Upper lobe of left lung (tissue), 4 donors: ENCODE data around the gene SIPA1L2.

ENCODE experiments used
- EP300 ChIP-seq, 4 donors: sonication (generic); formaldehyde crosslinking; IDR thresholded peaks; one replicate each; pipeline ENCODE4 v1.5.1; 2017; ENCODE audit warnings: antibody characterized with exemption in 4 of 4, control low read depth in 2 of 4
- POLR2AphosphoS5 ChIP-seq, 2 donors: sonication (generic); formaldehyde crosslinking; IDR thresholded peaks; one replicate each; pipeline ENCODE4 v1.5.1; 2017; ENCODE audit warnings: antibody characterized with exemption in 2 of 2
- TF ChIP-seq, protein P1 (sequence below), 6 experiments: fragments of 450-650 bp in 4 of 6; fragments of 200-600 bp in 2 of 6; sonication (generic) in 2 of 6; IDR thresholded peaks; one replicate each; pipeline ENCODE4 v1.5.1; 2016 to 2019; ENCODE audit warnings: antibody characterized with exemption in 6 of 6

DNA sequence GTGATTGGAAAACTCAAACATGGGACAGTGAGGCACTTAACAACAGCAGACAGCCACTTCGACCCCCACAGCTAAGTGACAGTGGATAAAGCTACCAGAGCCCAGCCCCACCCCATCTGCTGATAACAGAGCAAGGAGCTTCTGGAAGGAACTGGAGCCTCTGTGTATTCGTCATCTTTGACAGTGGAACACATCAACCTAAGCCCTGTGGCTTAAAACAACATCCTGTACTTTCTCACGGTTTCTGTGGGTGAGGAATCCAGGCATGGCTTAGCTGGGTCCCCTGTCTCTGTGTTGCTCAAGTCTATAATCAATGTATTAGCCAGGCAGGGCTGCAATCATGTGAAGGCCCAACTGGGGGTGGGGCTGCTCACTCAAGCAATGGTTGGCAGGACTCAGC, 18.4 kb upstream of the SIPA1L2 start:
- TF ChIP-seq, protein P1, sequence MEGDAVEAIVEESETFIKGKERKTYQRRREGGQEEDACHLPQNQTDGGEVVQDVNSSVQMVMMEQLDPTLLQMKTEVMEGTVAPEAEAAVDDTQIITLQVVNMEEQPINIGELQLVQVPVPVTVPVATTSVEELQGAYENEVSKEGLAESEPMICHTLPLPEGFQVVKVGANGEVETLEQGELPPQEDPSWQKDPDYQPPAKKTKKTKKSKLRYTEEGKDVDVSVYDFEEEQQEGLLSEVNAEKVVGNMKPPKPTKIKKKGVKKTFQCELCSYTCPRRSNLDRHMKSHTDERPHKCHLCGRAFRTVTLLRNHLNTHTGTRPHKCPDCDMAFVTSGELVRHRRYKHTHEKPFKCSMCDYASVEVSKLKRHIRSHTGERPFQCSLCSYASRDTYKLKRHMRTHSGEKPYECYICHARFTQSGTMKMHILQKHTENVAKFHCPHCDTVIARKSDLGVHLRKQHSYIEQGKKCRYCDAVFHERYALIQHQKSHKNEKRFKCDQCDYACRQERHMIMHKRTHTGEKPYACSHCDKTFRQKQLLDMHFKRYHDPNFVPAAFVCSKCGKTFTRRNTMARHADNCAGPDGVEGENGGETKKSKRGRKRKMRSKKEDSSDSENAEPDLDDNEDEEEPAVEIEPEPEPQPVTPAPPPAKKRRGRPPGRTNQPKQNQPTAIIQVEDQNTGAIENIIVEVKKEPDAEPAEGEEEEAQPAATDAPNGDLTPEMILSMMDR (IDR thresholded peaks at IDR 0.05): no peak
- no peak for TF ChIP-seq POLR2AphosphoS5 (IDR thresholded peaks at IDR 0.05)
- no peak for TF ChIP-seq EP300 (IDR thresholded peaks at IDR 0.05)
